ENCODE measurements around the gene CACNA1B. TPM values are rescaled to one million over a fixed set of nuclear protein-coding genes. Genes with fewer than 3 reads are reported as not detected.

Gene CACNA1B
- polyA plus RNA-seq, 1 experiment = 0.01 TPM

DNA sequence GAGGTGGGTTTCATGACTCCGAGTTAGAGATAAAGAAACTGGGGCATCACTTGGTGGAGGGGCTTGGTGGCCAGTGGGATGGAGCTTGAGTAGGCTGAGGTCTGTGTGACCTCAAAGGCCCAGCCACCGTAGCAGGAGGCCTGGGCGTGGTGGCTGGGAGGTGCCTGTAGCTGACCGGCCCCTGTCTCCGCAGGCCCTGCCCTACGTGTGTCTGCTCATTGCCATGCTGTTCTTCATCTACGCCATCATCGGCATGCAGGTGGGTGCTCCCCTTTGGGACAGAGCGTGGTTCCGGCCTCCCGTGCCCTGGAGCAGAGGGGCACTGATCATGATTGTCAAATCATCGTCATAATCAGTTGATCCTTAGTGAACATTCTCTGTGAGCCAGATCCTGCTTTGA is 196.2 kb downstream of the CACNA1B start:
- no peak overlapping the region for H3K4me3 ChIP-seq (ENCODE audit: low read depth, low read length)
- ChIA-PET CTCF (no interaction called here), POLR2A (no interaction called here)
- H3K27me3 ChIP-seq (ENCODE audit: control insufficient read depth, insufficient read depth, low read length) = no peaks in the 10 kb centered on the region
- no peak for DNase-seq (ENCODE audit: low read depth, low spot score)
- no peak overlapping the region for H3K27ac ChIP-seq (ENCODE audit: low read depth, low read length)
- H3K9me3 ChIP-seq (ENCODE audit: control insufficient read depth, insufficient read depth, low read length) = peaks cover 91% of the 10 kb centered on the region
- TF ChIP-seq, protein P1, sequence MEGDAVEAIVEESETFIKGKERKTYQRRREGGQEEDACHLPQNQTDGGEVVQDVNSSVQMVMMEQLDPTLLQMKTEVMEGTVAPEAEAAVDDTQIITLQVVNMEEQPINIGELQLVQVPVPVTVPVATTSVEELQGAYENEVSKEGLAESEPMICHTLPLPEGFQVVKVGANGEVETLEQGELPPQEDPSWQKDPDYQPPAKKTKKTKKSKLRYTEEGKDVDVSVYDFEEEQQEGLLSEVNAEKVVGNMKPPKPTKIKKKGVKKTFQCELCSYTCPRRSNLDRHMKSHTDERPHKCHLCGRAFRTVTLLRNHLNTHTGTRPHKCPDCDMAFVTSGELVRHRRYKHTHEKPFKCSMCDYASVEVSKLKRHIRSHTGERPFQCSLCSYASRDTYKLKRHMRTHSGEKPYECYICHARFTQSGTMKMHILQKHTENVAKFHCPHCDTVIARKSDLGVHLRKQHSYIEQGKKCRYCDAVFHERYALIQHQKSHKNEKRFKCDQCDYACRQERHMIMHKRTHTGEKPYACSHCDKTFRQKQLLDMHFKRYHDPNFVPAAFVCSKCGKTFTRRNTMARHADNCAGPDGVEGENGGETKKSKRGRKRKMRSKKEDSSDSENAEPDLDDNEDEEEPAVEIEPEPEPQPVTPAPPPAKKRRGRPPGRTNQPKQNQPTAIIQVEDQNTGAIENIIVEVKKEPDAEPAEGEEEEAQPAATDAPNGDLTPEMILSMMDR (IDR thresholded peaks at IDR 0.05; ENCODE audit: low read depth, low read length) = no peak

DNA sequence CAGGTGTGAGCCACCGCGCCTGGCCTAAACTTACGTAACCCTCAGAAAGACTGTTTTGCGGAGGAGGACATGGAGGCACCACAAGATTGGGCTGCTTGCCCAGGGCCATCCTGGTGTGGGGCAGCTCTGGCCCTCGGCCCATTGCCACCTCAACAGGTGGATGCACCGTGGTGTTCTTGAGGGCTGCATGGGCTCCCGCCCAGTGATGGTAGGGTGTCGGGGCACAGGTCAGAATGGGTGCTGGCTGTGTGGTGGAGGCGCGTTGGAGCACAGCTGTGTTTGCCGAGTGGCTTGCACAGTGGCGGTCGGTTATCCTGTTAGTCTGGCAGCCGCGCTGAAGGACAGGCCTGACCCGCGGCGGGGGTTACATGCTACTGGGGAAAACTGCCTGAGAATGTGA is 196.9 kb downstream of the CACNA1B start:
- Histone ChIP-seq H3K4me3 (ENCODE audit: low read depth, low read length) (no peak overlapping the region), H3K27ac (ENCODE audit: low read depth, low read length) (no peak overlapping the region), H3K27me3 (ENCODE audit: control insufficient read depth, insufficient read depth, low read length) (no peaks in the 10 kb centered on the region), H3K9me3 (ENCODE audit: control insufficient read depth, insufficient read depth, low read length) (peaks cover 95% of the 10 kb centered on the region)
- CTCF ChIA-PET = no interaction called here
- TF ChIP-seq, protein P1 (IDR thresholded peaks at IDR 0.05; ENCODE audit: low read depth, low read length) = no peak
- no peak for DNase-seq (ENCODE audit: low read depth, low spot score)
- POLR2A ChIA-PET = no interaction called here

DNA sequence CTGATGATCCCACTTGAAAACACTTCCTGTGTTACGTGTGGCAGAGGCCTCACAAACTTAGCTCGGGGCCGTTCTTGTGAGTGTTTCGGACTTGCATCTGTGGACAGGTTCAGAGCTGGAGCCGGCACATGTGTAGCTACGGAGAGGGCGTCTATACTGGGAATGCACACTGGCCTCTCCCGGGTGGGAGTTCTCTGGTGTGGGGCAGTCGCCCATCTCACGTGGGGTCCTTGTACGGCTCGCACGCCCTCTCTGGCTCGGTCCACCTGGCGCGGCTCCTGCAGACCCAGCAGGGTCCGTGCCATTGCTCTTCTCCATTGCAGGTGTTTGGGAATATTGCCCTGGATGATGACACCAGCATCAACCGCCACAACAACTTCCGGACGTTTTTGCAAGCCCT is 197.9 kb downstream of the CACNA1B start:
- no peak overlapping the region for H3K27ac ChIP-seq (ENCODE audit: low read depth, low read length)
- H3K27me3 ChIP-seq (ENCODE audit: control insufficient read depth, insufficient read depth, low read length) = no peaks in the 10 kb centered on the region
- no peak overlapping the region for H3K4me3 ChIP-seq (ENCODE audit: low read depth, low read length)
- CTCF ChIA-PET = no interaction called here
- peaks cover 90% of the 10 kb centered on the region for H3K9me3 ChIP-seq (ENCODE audit: control insufficient read depth, insufficient read depth, low read length)
- TF ChIP-seq, protein P1 (IDR thresholded peaks at IDR 0.05; ENCODE audit: low read depth, low read length) = no peak
- POLR2A ChIA-PET = no interaction called here
- no peak for DNase-seq (ENCODE audit: low read depth, low spot score)

DNA sequence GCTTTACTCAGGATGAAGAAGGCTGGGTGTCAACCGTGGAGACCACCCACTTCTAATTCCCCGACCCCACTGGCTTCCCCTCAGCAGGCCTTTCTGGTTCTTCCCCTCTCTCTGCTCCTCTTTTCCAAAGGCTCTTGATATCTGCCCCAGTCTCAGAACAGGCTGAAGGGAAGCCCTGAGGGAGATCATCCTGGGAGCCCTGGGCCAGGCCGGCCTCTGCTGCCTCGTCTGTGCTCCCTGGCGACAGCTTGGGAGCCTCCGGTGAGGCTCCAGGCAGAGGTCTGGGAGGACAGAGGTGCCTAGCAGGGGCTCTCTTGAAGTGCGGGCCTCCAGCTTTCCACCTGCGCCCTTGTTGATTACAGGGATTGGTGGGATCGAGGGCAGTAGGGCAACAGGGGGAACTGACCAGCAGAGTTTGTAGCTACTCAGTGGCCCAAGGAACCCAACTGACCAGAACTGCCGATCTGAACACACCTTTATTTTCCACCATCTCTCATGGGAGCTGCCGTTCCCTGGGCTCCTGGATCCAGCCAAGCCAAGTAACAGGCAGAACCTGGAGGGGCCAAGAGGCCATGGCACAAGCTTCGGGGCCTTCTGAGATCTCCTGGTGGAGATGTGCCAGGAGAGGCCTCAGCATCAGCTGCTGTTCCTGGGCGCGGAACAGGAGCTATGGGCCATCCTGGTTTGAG is 198.5 kb downstream of the CACNA1B start:
- Histone ChIP-seq H3K9me3 (ENCODE audit: control insufficient read depth, insufficient read depth, low read length) (peaks cover 86% of the 10 kb centered on the region), H3K27me3 (ENCODE audit: control insufficient read depth, insufficient read depth, low read length) (no peaks in the 10 kb centered on the region), H3K27ac (ENCODE audit: low read depth, low read length) (no peak overlapping the region), H3K4me3 (ENCODE audit: low read depth, low read length) (no peak overlapping the region)
- TF ChIP-seq, protein P1 (IDR thresholded peaks at IDR 0.05; ENCODE audit: low read depth, low read length) = no peak
- CTCF ChIA-PET = no interaction called here
- DNase-seq (ENCODE audit: low read depth, low spot score) = no peak
- POLR2A ChIA-PET = no interaction called here

DNA sequence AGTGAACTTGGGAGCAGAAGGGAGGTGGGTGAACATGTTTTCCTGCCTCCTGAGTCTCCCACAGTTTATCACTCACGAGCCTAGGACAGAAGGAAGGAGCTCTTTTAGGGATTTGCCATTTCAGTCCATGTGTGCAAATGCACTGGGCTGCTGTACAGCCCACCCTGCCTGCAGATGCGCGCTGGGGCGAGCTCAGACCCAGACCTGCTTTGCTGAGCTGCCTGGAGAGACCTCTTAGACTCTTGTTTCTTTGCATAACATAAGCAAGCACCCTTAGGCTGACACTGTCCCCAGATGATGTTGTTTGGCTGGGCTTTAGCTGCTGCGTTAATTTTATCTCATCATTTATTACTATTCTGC is 199.0 kb downstream of the CACNA1B start:
- no peak overlapping the region for H3K27ac ChIP-seq (ENCODE audit: low read depth, low read length)
- peaks cover 81% of the 10 kb centered on the region for H3K9me3 ChIP-seq (ENCODE audit: control insufficient read depth, insufficient read depth, low read length)
- POLR2A ChIA-PET = no interaction called here
- TF ChIP-seq, protein P1 (IDR thresholded peaks at IDR 0.05; ENCODE audit: low read depth, low read length) = no peak
- no peak for DNase-seq (ENCODE audit: low read depth, low spot score)
- no peaks in the 10 kb centered on the region for H3K27me3 ChIP-seq (ENCODE audit: control insufficient read depth, insufficient read depth, low read length)
- no peak overlapping the region for H3K4me3 ChIP-seq (ENCODE audit: low read depth, low read length)
- CTCF ChIA-PET = no interaction called here

All from AG04450 (cell line).